GM18858 (cell line): Measurements from ENCODE around the gene CCDC157.
"Not testable (repeated sequence)": the region's sequence is repeated elsewhere in the genome, so short reads cannot be mapped to it uniquely, and the experiment has no call there.

Experiments
- ATAC-seq: cut with Tn5 transposase; IDR thresholded peaks from one replicate; pipeline ENCODE4 v1.9.1; 2021; ENCODE audit not compliant: unreplicated experiment

The CCDC157 gene

GRCh38 chr22:30386960-30387827 lies 30.4 kb downstream of the CCDC157 start, which contains the start of gene RNF215:
Gene RNF215, minus strand, starts transcription at chr22:30387411. Its CDS starts 98 bp downstream, at chr22:30387313.
- no peak for ATAC-seq

GRCh38 chr22:30390974-30391691 lies 34.3 kb downstream of the CCDC157 start:
- ATAC-seq: no peak

DNA sequence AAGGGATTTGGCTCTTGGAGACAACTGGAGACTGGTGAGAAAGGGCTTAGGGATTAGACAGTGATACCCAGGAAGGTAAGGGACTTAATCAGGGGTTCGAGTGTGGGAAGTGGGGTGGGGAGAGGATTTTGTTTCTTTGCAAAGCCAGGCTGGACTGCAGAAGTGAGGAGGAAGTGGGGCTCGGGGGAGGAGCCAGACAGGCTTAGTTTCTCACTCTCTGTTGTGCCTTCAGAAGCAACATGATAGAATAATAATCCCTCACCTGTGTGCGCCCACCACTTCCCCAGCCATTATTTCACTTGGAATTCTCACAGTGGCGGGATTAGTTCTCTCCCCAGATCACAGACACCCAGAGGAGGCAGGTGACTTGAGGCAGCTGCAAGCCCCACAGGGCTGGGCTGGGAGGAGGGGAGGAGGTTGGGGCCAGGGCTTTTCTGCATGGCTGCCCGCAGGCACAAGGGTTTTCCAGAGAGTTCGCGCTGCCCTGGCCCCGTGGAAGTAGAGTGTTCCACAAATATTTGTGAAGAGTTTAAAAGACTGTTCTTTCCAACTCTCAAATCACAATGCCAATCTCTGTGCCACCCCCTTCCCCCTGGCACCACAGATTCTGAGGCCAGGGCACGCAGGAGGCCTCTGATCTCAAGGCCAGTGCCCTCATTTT lies 36.0 kb downstream of the CCDC157 start:
- ATAC-seq: no peak

- no peak for ATAC-seq
Observed at GRCh38 chr22:30393322-30393680, 36.5 kb downstream of the CCDC157 start.

GRCh38 chr22:30393885-30394284 lies 37.1 kb downstream of the CCDC157 start:
- ATAC-seq: no peak

DNA sequence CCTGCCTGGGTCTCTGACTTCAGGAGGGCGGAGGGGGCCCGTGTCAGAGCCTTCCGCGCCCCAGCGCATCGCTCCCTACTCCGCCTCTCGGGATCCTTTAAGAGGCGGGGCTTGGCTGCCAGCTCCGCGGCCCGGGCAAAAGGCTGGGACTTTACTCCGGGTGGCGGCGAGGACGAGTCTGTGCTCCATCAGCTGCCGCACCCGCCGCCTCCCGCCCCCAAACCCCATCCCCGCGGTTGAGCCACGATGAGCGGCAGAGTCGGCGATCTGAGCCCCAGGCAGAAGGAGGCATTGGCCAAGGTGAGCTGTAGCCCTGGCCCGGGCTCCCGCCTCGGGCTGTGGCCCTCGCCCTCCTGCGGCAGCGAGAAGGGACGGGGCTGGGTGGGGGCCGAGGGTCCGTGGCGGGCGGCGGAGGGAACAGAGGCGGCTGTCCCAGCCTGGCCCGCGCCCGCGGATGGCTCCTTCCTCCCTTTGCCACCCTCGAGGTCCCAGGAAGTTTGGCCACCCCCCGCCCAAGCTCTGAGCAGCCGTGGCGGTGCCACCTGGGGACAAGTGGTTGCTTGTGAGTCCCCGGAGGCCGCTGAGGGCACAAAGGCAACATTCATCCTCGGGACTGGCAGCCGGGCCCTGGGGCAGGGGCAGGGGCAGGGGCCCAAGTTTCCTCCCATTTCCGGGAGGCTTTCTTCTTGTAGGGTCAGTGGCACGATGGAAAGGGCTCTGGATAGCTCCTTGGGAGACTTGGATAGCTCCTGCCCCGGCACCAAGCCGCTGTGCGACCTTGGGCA lies 40.3 kb downstream of the CCDC157 start, which contains the start of gene SEC14L2:
TSS of gene SEC14L2 (plus strand) at position 148 of the 785 bp plus-strand sequence. CDS start at position 247, 99 bp downstream.
- ATAC-seq: no peak

DNA sequence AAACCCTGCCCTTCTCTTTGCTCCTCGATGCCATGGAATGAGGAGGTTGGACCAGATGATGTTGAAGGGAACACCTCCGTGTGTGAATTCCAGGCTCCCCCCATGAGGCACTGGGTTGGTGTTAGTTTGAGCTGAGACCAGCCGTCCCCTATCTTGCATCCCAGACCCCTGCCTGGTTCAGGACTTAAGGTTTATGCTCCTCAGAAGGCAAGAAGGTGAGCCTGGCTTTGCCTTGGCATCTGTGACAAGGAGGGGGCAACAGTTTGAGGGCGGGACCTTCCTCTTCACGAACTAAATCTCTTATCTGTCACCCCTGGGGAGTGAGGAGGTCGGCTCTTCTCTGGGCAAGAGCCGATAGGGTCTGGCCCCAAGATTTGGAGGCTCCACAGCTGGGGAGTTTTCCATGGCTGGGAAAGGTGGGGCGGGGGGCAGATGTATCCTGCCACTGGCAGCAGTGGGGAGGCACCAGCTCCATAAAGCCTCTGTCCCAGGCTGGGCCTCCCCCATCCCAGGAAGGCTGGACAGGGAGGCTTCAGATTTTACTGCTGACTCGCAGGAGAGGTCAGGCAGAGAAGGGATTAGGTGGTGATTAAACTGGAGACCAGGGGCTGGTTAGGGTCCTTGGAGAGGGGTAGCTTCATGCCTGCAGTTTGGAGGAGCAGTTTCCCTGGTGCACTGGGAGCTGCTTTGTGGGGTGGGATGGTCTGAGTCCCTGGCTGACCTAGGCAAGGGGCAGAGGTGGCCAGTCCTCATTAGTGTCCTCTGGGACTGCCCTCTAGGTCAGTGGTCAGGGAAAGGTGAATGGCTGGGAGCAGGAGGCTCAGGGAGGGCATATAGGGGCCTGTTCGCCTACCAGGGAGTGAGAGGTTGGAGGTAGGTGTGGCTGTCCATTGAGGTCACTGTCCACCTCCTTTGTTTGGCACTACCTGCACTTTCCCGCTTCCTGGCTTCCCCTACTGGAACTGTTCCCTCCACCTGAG lies 41.1 kb downstream of the CCDC157 start:
- ATAC-seq: no peak

DNA sequence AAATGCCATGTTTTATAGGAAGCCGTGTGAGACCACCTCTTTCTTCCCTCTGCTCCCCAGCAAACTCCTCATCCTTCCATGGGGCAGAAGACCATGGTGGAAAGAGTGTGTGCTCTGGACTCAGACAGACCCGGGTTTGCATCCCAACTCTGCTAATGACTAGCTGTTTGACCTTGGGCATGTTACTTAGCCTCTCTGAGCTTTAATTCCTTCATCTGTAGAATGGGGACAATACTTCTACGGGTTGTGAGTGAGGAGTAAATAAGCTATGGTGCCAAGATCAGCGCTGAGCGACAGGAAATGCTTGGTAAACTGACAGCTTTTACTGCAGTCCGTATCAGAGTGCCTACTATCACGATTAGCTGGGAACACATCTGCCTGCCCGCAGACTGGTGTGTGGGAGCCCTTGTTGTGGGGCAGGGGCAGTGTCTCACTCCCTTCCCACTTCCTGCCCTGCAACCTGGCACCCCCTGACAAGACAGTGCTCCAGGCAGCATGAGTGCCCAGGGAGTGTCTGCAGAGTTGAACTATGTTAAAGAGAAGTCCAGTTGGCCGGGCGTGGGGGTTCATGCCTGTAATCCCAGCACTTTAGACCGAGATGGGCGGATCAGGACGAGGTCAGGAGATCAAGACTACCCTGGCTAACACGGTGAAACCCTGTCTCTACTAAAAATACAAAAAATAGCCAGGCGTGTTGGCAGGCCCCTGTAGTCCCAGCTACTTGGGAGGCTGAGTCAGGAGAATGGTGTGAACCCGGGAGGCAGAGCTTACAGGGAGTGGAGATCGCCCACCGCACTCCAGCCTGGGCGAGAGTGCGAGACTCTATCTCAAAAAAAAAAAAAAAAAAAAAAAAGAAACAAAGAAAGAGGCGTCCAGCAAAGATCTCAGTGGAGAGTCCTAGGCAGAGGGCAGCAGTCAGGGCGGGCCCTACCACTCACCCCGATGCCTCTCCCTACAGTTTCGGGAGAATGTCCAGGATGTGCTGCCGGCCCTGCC lies 42.2 kb downstream of the CCDC157 start:
- no peak for ATAC-seq

GRCh38 chr22:30399718-30400117 lies 42.9 kb downstream of the CCDC157 start:
- no peak for ATAC-seq

- ATAC-seq: no peak
Observed at GRCh38 chr22:30400159-30400558, 43.4 kb downstream of the CCDC157 start.

DNA sequence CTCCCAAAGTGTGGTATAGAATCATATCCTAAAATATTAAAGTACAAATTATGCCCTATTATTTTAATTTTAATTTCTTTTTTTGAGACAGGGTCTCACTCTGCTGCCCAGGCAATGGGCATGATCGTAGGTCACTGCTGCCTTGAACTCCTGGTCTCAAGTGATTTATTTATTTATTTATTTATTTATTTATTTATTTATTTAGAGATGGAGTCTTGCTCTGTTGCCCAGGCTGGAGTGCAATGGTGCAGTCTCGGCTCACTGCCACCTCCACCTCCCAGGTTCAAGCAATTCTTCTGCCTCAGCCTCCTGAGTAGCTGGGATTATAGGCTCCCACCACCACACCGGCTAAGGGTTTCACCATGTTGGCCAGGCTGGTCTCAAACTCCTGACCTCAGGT lies 44.2 kb downstream of the CCDC157 start:
- ATAC-seq: not testable (repeated sequence)

DNA sequence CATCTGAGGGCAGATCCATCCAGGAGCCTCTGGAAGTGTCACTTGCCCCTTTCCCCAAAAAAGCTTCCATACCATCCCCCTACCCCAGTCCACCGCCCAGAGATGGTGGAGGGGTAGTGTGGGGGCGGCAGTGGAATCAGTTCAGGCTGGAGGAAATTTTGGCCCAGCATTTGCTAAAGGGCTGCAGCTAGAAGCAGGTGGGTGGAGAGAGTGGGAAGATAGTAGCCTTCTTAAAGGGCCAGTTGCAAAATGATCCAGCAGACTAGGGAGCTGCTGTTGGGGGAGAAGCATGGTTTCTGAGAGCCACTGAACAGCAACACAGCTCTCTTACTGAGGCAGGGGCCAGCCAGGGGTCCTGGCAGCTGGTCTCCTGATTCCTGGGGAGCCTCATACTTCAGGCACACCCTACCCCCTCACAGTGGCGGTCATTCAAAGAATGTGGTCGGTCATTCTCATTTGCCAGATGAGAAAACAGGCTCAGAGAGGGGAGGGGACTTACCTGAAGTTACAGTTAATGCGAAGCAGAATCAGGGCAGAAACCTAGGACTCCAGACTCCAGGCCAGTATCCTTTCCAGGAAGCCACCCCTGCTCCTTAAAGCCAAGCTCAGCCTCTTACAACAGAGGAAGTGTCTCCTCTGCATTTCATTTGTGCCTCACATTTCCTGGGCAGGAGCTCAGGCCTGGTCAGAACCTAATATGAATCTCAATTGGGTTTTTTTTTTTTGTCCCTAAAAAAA lies 45.4 kb downstream of the CCDC157 start:
- ATAC-seq: no peak

- ATAC-seq: not testable (repeated sequence)
Observed at GRCh38 chr22:30402766-30403104, 45.9 kb downstream of the CCDC157 start.

GRCh38 chr22:30404307-30404706 lies 47.5 kb downstream of the CCDC157 start:
- no peak for ATAC-seq

DNA sequence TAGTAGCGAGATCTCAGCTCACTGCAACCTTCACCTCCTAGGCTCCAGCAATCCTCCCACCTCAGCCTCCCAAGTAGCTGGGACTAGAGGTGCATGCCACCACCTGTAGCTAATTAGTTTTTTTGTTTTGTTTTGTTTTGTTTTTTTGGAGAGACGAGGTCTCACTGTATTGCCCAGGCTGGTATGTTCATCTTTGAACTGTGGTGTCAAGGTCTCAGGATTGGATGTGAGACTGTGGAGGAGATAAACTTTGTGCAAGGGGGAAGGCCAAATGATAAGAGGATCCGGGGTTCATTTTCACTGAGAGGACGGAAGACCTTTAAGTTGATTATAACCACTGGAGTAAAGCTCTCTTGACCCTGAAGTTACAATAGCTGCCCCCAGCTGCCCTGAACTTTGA lies 48.9 kb downstream of the CCDC157 start:
- ATAC-seq: no peak

DNA sequence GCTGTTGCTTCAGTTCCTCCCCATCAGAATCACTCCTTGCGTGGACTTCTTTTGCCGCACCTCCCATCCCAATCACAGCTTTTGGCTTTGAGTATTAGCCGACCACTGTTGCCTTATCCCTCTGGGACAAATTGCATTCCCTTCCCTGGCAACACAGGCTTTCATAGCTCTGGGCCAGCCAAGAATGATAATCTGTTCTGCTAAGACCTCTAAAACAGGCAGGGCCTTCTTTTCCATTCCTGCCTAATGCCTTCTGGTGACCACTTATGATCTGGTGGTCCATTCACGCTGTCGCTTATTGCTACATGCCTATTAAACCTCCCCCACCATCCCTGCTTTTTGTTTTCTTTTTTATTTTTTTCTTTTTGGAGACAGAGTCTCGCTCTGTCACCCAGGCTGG lies 49.6 kb downstream of the CCDC157 start:
- ATAC-seq: no peak

DNA sequence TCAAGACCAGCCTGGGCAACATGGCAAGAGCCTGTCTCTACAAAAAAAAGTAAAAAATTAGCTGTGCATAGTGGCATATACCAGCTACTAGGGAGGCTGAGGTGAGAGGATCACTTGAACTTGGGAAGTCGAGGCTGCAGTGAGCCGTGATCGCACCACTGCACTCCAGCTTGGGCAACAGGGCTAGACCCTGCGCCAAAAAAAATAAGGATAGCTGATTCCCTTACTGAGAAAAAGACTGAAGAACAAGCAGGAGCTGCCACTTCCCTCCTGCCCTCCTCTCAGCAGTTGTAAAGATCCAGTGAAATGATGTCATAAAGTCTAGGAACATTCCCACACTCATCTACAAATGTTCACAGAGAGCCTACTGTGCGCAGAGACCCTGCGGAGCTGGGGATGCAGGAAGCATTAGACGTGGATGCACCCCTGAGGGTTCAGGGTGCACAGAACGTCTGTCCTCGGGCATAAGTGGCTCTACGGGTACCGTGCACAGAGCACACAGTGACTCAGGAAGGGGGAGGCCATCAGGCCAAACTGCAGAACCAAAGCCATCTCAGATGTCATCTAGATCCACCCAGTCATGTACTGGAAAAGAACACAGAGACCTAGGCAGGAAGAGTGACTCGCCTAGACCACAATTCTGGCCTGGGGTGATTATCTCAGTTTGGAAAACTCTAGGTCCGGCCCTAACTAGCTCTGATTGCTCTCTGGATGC lies 51.7 kb downstream of the CCDC157 start:
- ATAC-seq: no peak
